HG03039 (cell line): ENCODE results near the gene RILPL2.
"Not testable (repeated sequence)": the region's sequence is repeated elsewhere in the genome, so short reads cannot be mapped to it uniquely, and the experiment has no call there.

Experiments
- ATAC-seq: cut with Tn5 transposase; IDR thresholded peaks from one replicate; pipeline ENCODE4 v1.9.1; 2021; ENCODE audit warnings: mild to moderate bottlenecking, moderate library complexity; ENCODE audit not compliant: unreplicated experiment

The RILPL2 gene, protein sequence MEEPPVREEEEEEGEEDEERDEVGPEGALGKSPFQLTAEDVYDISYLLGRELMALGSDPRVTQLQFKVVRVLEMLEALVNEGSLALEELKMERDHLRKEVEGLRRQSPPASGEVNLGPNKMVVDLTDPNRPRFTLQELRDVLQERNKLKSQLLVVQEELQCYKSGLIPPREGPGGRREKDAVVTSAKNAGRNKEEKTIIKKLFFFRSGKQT

GRCh38 chr12:123436017-123436964 lies at the start of gene RILPL2:
RILPL2 (minus strand) TSS chr12:123436684; CDS start chr12:123436420, 264 bp downstream.
- ATAC-seq: peak; percentile 68

- ATAC-seq: no peak
These were observed 49.3 kb upstream of the RILPL2 start for GRCh38 chr12:123485756-123486155.

- ATAC-seq: no peak
These were observed 47.2 kb upstream of the RILPL2 start for GRCh38 chr12:123483602-123484248.

DNA sequence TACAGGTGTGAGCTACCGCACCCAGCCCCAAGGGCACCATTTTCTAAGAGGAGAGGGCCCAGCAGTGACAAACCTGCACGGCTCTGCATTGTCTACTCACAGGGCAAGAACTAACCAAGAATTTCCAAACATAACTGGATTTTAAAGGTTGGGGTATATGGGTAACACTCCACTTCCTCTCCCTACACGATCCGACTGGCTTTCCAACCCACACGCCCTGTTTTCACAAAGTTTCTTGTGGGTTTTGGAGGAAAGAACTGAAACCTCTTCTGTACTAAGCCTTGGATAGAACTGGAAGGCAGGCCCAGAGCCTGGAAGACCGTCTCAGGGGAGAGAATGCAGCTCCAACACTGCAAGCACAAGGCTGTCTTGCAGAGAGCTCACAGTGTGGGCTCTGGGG lies 46.4 kb upstream of the RILPL2 start:
- ATAC-seq: no peak

DNA sequence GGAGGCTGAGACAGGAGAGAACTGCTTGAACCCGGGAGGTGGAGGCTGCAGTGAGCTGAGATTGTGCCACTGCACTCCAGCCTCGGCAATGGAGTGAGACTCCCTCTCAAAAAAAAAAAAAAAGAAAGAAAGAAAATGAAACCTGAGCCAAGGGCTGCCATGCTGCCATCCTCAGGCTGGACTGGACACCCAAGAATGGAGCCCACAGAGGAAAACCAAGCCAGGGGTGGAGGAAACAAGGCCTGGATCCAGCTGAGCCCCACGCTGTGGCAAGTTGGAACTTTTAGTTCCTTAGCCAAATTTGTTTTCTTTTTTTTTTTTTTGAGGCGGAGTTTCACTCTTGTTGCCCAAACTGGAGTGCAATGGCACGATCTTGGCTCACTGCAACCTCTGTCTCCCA lies 44.8 kb upstream of the RILPL2 start:
- ATAC-seq: not testable (repeated sequence)

- no peak for ATAC-seq
These were observed 43.1 kb upstream of the RILPL2 start for GRCh38 chr12:123479442-123480180.

DNA sequence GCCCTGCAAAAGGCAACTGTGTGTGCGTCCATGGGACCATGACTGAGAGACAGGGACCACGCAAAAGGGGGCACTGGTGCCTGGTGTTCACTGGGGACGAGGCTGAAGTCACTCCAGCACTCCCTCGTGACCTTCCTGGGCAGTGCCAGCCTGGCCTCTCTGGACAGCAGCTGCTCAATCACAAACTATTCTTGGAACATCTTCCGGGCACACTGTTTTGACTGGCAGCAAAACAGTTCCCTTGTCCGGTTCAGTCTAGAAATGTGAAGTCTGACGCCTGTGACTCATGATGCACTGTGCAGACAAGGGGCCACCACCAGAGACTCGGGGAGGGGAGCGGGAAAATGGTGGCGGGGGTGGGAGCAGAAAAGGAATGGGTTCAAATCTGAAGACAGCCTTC lies 42.3 kb upstream of the RILPL2 start:
- no peak for ATAC-seq

- no peak for ATAC-seq
These were observed 41.6 kb upstream of the RILPL2 start for GRCh38 chr12:123478069-123478468.

DNA sequence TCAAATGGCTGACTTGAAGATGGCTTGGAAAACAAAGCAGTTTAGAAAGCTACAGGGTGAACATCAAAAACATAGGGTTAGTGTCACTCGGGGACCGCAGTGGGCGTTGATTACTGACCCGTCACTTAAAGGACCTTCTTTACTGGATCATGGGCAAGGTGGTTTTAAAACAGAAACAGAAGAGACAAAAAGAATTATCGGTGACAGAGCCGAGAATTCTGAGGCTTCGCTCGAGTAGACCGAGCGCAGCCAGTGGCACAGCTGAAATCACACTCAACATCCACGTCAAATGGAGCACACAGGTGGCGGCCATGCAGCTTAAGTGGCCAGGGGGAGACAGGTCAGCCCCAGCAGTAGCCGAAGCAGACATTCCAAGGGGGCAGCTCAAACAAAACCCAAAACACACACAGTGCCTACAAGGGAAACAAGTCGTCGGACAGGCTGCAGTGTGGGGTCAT lies 38.8 kb upstream of the RILPL2 start:
- no peak for ATAC-seq

GRCh38 chr12:123474485-123475245 lies 38.2 kb upstream of the RILPL2 start:
- ATAC-seq: no peak

- no peak for ATAC-seq
These were observed 36.0 kb upstream of the RILPL2 start for GRCh38 chr12:123472438-123472849.

GRCh38 chr12:123471374-123472068 lies 35.0 kb upstream of the RILPL2 start:
- ATAC-seq: no peak

- no peak for ATAC-seq
These were observed 33.5 kb upstream of the RILPL2 start for GRCh38 chr12:123469978-123470377.

- ATAC-seq: peak; percentile 54
These were observed 32.3 kb upstream of the RILPL2 start for GRCh38 chr12:123468786-123469185.

- ATAC-seq: no peak
These were observed 28.6 kb upstream of the RILPL2 start for GRCh38 chr12:123465084-123465483.

DNA sequence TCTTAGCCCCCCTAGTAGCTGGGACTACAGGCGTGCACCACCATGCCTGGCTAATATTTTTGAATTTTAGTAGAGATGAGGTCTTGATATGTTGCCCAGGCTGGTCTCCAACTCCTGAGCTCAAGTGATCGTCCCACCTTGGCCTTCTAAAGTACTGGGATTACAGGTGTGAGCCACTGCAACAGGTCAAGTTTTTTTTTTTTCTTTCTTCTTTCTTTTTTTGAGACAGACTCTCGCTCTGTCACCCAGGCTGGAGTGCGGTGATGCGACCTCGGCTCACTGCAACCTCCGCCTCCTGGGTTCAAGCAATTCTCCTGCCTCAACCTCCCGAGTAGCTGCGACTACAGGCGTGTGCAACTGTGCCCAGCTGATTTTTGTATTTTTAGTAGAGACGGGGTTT lies 26.7 kb upstream of the RILPL2 start:
- ATAC-seq: not testable (repeated sequence)

DNA sequence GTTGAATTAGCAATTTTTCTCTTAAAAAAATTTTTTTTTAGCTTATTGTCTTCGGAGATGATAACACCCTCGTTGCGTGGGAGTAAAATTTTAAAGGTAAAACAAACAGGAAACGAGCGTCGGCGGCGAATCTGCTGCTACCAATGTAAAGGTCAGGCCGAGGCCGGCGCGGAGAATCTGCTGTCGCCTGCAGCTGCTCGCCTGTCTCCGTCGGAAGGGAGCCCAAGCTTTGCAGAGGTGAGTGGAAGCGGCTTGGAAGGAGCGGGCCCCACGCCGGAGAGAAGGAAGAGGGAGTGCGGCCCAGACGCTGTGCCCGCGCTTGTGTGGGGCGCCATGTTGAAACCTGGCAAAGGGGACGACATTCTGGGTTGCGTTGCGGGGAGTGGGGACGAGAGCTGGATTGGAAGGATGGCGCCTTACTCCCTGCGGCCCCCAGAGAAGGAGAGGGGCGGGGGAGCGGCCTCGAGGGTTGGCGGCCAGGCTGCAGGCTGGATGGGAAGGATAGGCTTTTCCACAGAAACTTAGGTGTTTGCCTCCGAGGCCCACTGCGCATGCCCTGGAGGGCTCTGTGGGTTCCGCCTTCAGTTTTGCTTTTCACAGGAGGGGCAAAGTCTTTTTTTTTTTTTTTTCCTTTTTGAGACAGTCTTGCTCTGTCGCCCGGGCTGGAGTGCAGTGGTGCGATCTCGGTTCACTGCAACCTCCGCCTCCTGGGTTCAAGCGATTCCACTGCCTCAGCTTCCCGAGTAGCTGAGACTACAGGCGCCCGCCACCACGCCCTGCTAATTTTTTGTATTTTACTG lies 21.7 kb upstream of the RILPL2 start, which contains the start of gene SNRNP35:
SNRNP35 (plus strand) TSS at position 160 of the 800 bp plus-strand sequence. CDS start 7,402 bp downstream, outside the sequence.
- ATAC-seq: peak; percentile 51

GRCh38 chr12:123453165-123453564 lies 16.7 kb upstream of the RILPL2 start:
- no peak for ATAC-seq

- ATAC-seq: not testable (repeated sequence)
These were observed 15.7 kb upstream of the RILPL2 start for GRCh38 chr12:123452276-123452550.
